LoVo (cell line): ENCODE data around the gene WDR47.
"Not testable (repeated sequence)": the region's sequence is repeated elsewhere in the genome, so short reads cannot be mapped to it uniquely, and the experiment has no call there.

Experiments used
- DNase-seq: peaks from one replicate; pipeline ENCODE4 v3.0.0-alpha.2; 2016; ENCODE audit warnings: low spot score

Gene WDR47

GRCh38 chr1:108962681-108963051 is 79.2 kb downstream of the WDR47 start:
- no peak for DNase-seq

GRCh38 chr1:108961752-108962486 is 80.0 kb downstream of the WDR47 start:
- no peak for DNase-seq

- DNase-seq: no peak
These were observed 80.7 kb downstream of the WDR47 start for GRCh38 chr1:108961198-108961597.

GRCh38 chr1:108960719-108961118 is 81.2 kb downstream of the WDR47 start:
- DNase-seq: no peak

GRCh38 chr1:108957888-108958287 is 84.0 kb downstream of the WDR47 start:
- DNase-seq: no peak

- no peak for DNase-seq
These were observed 86.0 kb downstream of the WDR47 start for GRCh38 chr1:108955881-108956280.

- no peak for DNase-seq
These were observed 86.8 kb downstream of the WDR47 start for GRCh38 chr1:108955111-108955510.

GRCh38 chr1:108953452-108953851 is 88.5 kb downstream of the WDR47 start:
- DNase-seq: no peak

GRCh38 chr1:108951242-108951641 is 90.7 kb downstream of the WDR47 start:
- no peak for DNase-seq

GRCh38 chr1:108949044-108949443 is 92.9 kb downstream of the WDR47 start:
- DNase-seq: no peak

GRCh38 chr1:108947871-108948525 is 93.9 kb downstream of the WDR47 start:
- DNase-seq: no peak

- no peak for DNase-seq
These were observed 105.7 kb downstream of the WDR47 start for GRCh38 chr1:108936170-108936569.

- DNase-seq: no peak
These were observed 108.0 kb downstream of the WDR47 start for GRCh38 chr1:108933944-108934343.

GRCh38 chr1:108927565-108927964 is 114.3 kb downstream of the WDR47 start:
- DNase-seq: not testable (repeated sequence)

- no peak for DNase-seq
These were observed 116.0 kb downstream of the WDR47 start for GRCh38 chr1:108925920-108926319.
